Germinal center (tissue), 1 donor: ENCODE results near the gene SNRNP25.
"Not testable (repeated sequence)": the region's sequence is repeated elsewhere in the genome, so short reads cannot be mapped to it uniquely, and the experiment has no call there.

Experiments
- DNase-seq: peaks from one replicate; pipeline ENCODE4 v3.0.0; 2012; ENCODE audit warnings: mixed read lengths, low spot score

Gene SNRNP25

DNA sequence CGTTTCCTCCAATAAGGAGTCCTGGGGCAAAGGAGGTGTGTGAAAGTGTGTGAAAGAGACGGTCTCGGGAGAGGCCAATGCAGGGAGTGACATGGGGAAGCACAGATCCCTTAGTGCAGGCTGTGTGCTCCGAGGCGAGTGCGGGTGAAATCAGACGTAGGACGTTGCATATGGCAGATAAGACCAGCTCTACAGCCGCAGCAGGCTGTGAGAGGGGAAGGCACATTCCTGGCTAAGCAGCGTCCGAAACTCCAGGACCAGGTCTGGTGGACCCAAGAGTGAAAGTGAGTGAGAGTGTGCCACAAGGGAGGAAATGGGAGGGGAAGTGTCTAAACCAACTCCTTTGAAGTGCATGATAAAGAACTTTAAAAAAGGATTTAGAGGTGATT lies 11.6 kb upstream of the SNRNP25 start:
- no peak for DNase-seq

DNA sequence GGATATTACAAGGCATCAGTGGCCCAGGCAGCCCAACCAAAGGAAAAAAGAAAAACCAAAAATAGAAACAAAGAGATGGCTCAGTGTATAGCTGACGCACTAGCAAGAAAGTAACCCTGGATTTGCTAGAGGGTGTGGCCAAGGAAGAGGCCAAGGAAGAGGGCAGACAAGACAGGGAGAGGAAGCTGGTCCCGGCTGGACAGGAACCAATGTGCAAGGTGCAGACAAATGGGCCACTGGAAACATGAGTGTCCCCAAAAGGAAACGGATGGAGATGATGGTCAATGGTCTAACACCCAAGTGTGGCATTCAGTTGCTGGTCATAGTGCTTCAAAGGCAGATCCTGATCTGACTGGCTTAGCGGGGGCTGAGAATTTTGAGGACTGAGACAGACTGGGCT lies 10.9 kb upstream of the SNRNP25 start:
- no peak for DNase-seq

DNA sequence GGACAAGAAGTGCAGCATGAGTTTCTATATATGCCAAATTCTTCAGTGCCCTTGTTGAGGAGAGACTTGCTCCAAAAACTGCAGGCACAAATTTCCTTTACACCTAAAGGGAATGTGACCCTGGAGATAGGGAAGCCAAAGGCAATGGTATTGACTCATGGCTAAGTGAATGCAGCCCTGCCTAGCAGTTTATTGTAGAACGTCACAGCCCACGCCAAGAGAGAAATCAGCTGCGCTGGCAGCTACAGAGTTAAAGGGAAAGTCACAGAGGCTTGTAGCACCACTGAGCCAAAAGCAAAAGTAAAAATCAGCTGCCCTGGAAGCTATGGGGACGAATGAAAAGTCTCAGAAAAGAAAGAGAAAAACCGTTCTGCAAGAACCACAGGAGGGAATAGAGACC lies 10.3 kb upstream of the SNRNP25 start:
- no peak for DNase-seq

DNA sequence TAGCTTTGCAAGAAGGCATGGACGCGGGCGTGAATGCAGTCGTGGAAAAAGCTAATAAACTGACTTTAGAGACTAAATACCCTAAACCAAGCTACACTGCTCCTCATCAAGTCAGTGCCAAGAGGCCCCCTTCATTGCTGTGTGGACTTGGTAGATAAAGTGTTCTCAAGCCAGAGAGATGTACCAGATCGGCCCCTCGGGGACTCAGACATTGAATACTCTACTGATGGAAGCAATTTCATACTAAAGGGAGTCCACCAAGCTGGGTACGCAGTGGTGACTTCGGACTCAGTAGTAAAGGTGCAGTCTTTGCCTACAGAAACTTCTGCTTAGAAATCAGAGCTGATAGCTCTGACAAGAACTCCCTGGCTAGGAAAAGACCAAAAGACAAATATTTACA lies 9.0 kb upstream of the SNRNP25 start:
- no peak for DNase-seq

DNA sequence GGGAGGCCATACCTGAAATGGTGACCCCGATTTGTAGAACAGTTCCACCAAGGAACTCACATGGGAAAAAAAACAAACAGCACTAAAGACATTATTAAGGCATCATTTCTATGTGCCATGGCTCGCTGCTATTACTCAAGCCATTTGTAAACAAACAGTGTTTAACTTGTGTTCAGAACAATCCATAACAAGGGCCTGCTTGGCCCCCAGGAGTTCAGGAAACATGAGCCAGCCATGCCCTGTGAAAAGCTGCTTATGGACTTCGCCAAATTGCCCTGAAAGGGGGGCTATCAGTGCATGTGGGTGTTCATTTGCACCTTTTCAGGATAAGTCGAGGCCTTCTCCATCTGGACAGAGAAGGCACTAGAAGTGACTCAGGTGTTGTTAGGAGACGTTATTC lies 8.2 kb upstream of the SNRNP25 start:
- no peak for DNase-seq

DNA sequence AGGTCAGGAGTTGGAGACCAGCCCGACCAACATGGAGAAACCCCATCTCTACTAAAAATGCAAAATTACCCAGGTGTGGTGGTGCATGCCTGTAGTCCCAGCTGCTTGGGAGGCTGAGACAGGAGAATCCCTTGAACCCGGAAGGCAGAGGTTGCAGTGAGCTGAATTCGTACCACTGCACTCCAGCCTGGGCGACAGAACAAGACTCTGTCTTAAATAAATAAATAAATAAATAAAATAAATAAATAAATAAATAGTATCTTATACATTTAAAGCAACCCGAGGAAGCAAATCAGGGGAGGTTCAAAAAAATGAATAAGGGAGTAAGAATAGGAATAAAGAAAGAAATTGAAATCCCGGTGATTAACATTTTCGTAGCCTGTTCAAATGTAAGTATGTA lies 7.1 kb upstream of the SNRNP25 start:
- not testable (repeated sequence) for DNase-seq

DNA sequence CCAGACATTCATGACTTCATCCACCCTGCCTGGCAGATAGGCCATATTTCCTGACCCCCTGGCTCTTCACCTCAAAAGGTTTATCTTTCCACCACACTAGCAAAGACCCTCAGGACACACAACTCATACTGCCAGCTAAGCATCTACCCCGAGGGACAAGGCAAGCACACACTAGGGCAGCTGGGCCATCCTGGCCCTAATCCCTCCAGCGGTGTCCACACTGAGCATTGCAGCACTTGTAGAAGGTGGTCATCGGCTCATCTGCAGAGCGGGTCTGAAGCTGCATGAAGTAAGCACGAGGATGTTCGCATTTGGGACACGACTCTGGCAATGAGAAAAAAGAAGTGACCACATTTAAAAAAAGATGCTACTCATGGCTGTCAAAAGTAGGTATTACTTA lies 6.4 kb upstream of the SNRNP25 start:
- DNase-seq: no peak

DNA sequence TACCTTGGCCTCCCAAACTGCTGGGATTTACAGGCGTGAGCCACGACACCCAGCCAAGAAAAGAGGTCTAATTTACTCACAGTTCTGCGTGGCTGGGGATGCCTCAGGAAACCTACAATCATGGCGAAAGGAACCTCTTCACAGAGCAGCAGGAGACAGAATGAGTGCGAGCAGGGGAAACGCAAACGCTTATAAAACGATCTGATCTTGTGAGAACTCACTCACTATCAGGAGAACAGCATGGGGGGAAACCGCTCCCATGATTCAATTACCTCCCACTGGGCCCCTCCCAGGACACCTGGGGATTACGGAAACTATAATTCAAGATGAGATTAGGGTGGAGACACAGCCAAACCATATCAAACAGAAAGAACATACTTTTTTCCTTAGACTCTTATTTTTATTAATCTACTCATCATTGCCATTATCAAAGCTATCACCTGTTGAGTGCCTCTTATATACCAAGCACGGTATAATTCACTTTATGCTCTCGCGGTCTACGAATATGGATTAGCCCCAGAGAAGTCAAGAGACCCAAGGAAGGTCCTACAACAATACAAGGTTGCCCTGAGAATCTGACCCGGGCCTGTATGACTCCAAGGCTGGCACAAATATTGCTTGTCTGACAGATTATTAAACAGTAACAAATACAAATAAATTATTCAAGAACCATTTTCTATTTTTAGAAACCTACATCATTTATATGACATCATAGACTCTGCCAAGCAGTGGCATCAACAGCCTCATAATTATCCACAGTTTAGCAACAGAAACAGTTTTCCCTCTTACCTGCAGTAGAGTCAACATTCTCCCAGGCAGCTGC lies 2.6 kb upstream of the SNRNP25 start:
- DNase-seq: no peak

DNA sequence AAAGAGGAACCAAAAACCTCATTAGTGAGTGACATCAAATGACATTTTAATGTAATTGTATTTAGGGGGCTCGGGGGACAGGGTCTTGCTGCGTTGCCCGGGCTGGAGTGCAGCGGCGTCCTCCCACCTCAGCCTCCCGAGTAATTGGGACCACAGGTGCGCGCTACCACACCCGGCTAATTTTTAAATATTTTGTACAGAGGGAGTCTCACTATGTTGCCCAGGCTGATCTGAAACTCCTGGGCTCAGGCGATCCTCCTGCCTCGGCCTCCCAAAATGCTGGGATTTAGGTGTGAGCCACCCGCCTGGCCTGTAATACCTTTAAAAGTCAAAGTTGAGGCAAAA lies 581 bp downstream of the SNRNP25 start:
- no peak for DNase-seq

DNA sequence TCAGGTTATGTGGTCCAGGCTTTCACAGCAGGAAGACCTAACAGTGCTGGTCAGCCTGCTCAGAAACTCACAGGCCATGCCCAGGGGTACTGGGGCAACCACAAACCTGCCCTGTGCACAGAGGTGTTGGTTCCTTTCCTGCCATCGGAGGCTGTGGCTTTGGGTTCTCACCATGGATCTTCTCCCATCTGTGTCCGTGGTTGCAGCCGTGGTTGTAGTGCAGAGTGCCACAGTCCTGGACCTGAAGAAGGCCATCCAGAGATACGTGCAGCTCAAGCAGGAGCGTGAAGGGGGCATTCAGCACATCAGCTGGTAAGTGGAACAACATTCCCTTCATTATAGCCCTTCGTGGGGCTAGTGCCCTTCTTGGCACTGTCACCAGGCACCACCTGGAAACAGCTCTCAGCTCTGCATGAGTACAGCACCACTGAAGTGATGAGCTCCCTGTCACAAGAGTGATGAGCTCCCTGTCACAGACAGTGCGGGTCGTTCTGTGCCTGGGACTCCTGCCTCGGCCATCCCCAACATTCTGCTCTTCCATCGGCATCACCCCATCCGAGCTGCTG lies 2.0 kb downstream of the SNRNP25 start:
- DNase-seq: no peak

DNA sequence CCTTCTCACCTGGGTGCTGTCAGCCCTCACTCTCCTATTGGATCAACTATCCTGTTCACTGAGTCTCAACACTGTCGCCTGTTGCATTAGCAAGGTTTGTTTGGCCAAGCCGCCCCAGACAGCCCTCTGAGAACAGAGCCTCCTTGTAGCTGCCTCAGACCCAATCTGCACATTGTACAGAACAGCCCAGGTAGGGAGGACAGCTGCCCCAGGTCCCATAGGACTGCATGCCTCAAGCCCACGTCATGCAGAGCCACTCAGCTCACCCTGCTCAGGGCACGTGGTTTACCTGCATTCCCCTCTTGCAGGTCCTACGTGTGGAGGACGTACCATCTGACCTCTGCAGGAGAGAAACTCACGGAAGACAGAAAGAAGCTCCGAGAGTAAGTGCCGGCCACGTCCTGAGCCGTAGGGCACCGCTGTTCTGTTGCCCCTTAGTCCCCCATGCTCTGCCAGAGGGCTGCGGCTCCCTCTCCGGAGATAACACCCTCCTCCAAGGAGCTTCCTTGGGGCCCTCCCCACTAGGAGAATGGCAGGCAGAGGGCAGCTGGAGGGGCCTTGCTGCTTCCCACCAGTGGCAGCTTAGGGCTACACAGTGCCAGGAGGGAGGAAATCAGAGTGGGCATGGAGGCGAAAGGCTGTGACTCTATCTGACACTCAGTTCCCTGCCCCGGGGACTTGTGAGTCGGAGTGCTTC lies 2.8 kb downstream of the SNRNP25 start:
- DNase-seq: no peak

DNA sequence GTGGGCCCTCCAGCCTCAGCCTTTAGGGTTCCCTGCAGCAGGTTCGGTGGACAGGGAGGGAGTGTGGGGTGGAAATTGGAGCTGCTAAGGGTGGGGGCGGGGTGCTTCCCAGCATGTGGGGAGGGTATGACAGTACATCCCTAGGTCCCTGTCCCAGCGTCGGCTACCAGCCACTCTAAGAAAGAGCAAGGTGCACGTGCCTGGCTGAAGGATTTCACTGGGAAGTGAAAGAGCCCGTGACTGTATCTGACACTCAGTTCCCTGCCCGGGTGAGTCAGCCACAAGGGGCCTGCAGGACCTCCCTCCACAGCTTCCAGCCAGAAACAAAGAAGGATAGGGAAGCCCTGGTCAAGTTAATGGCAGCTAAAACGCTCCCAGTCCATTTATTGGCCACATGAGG lies 4.1 kb downstream of the SNRNP25 start:
- DNase-seq: no peak

DNA sequence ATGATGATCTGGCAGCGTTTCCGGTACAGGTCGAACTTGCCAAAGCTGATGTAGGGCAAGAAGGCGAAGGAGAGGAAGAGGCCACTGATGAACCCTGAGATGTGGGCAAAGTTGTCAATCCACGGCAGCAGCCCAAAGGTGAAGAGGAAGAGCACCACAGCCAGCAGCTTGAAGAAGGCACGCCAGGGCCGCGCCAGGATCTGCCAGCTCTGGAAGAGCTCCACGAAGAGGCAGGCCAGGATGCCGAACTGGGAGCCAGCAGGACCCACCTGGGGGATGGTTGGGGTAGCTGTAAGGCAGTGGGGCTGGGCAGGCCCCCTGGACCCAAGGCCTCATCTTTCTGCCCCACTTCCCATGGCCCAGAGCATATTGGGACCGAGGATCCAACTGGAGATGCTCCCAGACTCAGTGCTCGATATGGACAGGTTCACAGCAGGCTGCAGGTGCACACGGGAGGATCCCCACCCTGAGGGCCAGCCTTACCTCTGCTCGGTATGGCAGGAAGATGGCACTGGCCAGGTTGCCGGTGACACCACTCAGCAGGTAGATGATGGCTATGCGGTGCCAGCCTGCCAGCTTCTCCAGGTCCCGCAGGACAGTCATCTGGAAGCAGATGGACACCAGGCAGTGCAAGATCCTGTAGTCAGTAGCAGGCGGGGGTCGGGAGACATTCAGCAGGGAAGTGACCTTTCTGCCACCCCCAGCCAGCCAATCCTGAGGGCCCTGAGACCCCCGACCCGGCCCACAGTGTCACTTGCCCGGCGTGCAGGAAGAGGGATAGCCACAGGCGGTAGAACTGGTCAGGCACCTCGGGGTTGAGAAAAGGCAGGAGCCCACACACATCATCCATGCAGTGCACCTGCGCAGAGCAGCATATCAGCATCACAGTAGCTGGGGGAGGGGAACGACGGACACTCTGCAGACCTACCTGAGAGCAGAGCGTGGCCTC lies 5.1 kb downstream of the SNRNP25 start:
- DNase-seq: no peak

DNA sequence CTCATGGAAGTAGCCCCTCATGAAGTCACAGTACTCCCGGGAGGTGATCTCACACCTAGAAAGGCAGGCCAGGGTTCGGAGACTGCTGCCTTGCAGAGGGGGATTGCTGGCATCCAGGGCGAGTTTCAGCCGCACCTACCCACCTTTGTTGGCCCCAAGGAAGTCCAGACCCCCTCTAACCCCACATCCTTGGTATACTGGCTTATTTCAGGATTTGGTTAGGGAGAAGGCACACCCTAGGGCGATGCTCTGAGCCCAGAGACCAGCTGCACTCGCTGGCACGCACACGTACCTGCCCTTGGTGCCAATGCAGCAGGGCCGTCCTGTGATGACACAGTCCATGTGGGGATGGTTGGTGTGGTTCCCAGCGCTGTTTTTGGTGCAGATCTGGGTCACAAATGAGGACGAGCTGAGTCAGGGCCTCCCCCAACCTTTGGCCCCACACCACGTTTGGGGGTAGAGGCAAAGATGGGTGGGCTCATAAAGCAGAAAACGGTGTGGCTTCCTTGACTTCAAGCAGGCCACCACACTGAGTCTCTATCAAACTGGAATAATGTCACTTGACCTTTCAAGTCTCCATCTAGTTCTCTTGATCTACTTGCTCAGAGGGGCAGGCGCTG lies 5.9 kb downstream of the SNRNP25 start:
- DNase-seq: no peak

DNA sequence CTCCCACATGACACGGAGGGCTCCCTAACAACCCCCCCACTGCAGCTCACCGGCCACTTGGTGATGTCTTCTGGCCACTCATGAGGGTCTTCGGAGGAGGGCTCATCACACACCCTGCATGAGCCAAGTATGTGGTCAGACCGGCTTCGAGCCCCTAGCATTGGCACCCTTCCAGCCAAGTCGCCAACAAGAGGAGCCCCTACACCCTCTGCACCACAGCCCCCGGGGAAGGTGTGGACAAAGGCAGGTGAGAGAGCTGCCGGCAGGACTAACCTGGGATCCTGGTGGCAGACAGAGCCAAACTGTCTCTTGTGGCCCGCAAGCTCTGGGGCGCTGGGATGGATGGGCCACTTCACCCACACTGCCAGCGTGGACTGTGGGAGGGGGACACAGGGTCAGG lies 6.5 kb downstream of the SNRNP25 start:
- no peak for DNase-seq

DNA sequence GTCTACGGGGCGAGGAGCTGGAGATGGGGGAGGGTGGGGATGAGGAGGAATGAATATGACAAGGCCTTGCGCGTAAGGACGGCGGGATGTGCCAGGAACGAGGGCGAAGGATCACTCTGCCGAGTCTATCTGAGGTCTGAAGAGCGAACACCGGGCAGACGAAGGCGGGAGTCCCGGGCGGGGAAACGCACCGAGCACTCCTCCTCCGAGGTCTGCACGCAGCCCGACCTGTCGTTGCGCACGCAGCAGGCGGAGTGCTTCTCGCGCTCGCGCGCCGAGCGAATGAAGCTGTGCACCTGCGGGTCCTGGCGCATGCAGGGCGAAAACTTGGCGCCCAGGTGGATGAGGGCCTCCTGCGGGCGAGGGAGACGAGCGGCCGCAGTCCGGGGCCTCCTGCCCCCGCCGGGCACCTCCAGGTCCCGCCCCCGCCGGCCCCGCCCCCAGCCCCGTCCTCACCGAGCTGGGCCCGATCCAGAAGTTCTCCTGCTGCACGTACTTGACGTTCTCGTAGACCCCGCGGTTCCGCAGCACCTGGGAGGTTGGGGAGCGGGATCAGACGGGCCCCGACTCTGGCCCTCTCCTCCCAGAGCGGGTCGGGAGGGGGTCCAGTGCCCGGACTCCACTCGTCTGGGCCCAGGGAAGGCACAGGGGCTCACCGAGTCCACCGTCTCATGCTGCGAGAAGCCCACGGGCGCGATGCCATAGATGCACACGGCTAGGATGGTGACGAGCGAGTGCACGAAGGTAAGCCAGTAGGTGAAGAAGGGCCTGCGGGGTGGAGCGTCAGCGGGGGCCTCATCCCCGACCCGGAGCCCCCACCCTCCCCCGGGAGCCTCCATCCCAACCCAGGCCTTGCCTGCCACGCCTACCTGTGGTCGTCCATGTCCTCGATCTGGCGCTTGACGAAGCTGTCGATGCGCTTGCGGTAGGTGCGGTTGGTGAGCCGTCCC lies 7.6 kb downstream of the SNRNP25 start:
- DNase-seq: no peak

DNA sequence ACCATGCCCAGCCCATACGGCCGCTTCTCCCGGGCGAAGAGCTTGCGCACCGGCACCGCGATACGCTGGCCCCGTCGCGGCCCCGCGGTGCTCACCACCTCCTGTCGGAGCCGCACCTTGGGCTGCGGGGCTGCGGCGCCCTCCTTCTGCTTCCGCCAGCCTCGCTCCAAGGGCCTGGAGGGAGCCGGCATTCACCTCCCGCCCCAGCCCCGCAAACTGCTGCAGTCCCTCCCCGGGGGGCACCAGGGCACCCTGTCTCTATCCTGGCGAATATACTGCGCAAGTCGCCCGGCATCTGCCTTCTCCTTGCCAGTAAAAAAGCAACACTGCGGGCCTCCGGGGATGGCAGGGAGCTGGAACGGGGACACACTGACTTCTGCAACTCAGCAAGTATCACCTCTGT lies 8.3 kb downstream of the SNRNP25 start:
- no peak for DNase-seq

DNA sequence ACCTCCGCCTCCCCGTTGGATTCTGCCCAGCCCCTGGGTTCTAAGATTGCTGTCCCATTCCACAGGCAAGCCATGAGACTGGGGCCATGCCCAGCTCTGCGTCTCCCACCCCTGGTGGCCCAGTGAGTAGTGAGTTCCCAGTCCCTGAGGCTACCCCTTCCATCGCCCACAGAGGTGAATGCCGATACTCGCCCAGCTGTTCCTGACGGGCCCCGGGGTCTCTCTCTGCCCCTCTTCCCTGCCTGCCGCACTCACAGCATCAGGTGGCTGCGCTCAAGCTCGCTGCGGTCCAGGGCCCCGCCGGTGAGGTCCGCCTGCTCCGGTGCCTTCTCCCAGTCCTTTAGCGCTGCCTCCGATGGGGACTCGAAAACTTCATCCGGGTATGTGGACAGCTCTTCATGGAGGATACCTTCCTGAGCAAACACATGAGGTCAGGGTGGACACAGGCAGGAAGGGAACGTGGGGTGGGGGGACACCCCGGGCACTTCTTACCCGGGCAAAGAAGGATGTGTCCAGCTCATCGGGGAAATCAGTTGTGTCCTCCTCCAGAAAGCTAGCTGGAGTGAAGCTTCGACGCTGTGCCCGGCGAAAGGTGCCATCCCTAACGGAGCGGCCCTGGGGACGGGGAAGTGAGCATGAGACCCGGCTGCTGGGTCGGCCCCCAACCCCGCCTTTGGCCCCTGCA lies 8.8 kb downstream of the SNRNP25 start:
- no peak for DNase-seq

DNA sequence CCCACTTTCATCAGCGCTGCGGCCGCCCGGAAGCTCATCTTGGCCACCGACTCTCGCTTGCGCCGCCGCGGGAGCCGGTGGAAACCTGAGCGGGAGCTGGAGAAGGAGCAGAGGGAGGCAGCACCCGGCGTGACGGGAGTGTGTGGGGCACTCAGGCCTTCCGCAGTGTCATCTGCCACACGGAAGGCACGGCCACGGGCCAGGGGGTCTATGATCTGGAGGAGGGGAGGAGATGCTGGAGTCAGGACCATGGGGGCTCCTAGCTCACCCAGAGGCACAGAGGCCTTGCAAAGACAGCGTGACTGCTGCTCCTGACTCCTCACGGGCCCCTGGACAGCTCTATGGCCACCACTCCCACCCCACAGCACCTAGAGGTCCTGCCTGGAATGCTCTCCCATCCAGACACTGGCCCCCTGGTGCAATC lies 9.4 kb downstream of the SNRNP25 start:
- DNase-seq: no peak

DNA sequence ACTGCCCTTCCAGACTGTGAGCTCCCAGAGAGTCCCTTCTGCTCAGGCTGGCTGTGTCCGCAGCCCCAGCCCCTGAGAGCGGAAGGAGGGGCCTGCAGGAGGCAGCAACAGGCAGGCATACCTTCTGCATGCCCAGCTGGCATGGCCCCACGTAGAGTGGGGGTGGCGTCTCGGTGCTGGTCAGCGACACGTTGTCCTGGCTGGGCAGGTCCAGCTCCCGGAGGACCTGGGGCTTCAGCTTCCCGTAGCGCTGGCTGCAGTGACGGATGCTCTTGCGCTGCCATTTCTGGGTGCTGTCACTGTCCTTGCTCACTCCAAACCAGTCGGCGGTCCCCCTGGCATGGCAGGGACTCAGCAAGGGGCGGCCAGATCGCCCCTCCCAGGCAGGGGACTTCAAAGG lies 9.8 kb downstream of the SNRNP25 start:
- DNase-seq: no peak
